MCF 10A (cell line): ENCODE measurements around the gene OSM. TPM values are rescaled to one million over a fixed set of nuclear protein-coding genes. Genes with fewer than 3 reads are reported as not detected.

Experiments used
- BruUV-seq: library from RNA; stranded (reverse); fragments of 400-500 nt; replicated peaks from 2 replicates; lab custom pipeline; 2021; lab: Mats Ljungman, UMichigan
- CTCF ChIA-PET: fragments of 300-600 bp; sonication (Branson Sonifier 250); formaldehyde crosslinking; extraction: SDS; loops from one replicate; lab custom pipeline; 2021; ENCODE audit warnings: antibody characterized with exemption, inconsistent platforms; lab: Yijun Ruan, JAX
- POLR2A ChIA-PET: fragments of 300-600, 350-650 bp; sonication (Branson Sonifier 250); formaldehyde crosslinking; extraction: SDS; loops from one replicate; lab custom pipeline; 2020; ENCODE audit warnings: antibody characterized with exemption, inconsistent platforms; lab: Yijun Ruan, JAX
- DNase-seq: peaks from one replicate; pipeline ENCODE4 v3.0.0-alpha.2; 2018; ENCODE audit not compliant: unreplicated experiment
- H3K27ac Mint-ChIP-seq: one replicate; pipeline ENCODE4 v1.8.0; 2022; ENCODE audit warnings: mild to moderate bottlenecking, low read depth, mixed read lengths; ENCODE audit not compliant: unreplicated experiment
- H3K27me3 Mint-ChIP-seq: one replicate; pipeline ENCODE4 v1.8.0; 2022; ENCODE audit warnings: mixed read lengths; ENCODE audit not compliant: insufficient read depth, unreplicated experiment
- H3K36me3 Mint-ChIP-seq: one replicate; pipeline ENCODE4 v1.8.0; 2022; ENCODE audit warnings: mild to moderate bottlenecking, moderate library complexity, mixed read lengths; ENCODE audit not compliant: insufficient read depth, unreplicated experiment
- H3K4me1 Mint-ChIP-seq: one replicate; pipeline ENCODE4 v1.8.0; 2022; ENCODE audit warnings: mixed read lengths; ENCODE audit not compliant: insufficient read depth, unreplicated experiment
- H3K4me3 Mint-ChIP-seq: one replicate; pipeline ENCODE4 v1.8.0; 2022; ENCODE audit warnings: mild to moderate bottlenecking, moderate library complexity, mixed read lengths; ENCODE audit not compliant: unreplicated experiment
- H3K9me3 Mint-ChIP-seq: one replicate; pipeline ENCODE4 v1.8.0; 2022; ENCODE audit warnings: mixed read lengths; ENCODE audit not compliant: unreplicated experiment
- CTCF ChIP-seq: fragments of 200-600 bp; IDR thresholded peaks from one replicate; pipeline ENCODE4 v1.8.0; 2022; ENCODE audit warnings: antibody characterized with exemption, mild to moderate bottlenecking; ENCODE audit not compliant: unreplicated experiment
- intact Hi-C: fragments of 100-400 bp; cut with micrococcal nuclease; formaldehyde crosslinking; loops from 2 replicates; pipeline ENCODE4 v1.14.1; 2022
- total RNA-seq: library from RNA; stranded (reverse); gene quantifications from 2 replicates; pipeline ENCODE4 v1.2.3, GENCODE V29; 2022

OSM gene
- total RNA-seq, 1 experiment from 2014 or later, result not detected

- intact Hi-C loops, result no loop called here
- no peaks in the 10 kb centered on the region for H3K9me3 Mint-ChIP-seq
- no peak for TF ChIP-seq CTCF
- DNase-seq, result no peak
- H3K4me3 Mint-ChIP-seq, result no peak overlapping the region
- CTCF ChIA-PET, result interaction anchor here (1.0 to 1.6 kb wide), 2 partner anchors 12 to 15 kb away, joined by 3 to 4 read pairs; no protein-coding TSS in a partner anchor
- H3K4me1 Mint-ChIP-seq, result peaks cover 31% of the 10 kb centered on the region
- BruUV-seq, result no TSS peak
- POLR2A ChIA-PET, result interaction anchor here (1.3 to 2.1 kb wide), 2 partner anchors 9 to 24 kb away, joined by 3 to 7 read pairs; partner anchors contain the start of gene CASTOR1
- H3K36me3 Mint-ChIP-seq, result peaks cover 21% of the 10 kb centered on the region
- no peak overlapping the region for H3K27ac Mint-ChIP-seq
- H3K27me3 Mint-ChIP-seq, result no peaks in the 10 kb centered on the region
These were observed 32.7 kb upstream of the OSM start for GRCh38 chr22:30299322-30299721.

- no peak for DNase-seq
- intact Hi-C loops, result no loop called here
- TF ChIP-seq CTCF, result no peak
- Mint-ChIP-seq H3K9me3 (no peaks in the 10 kb centered on the region), H3K36me3 (peaks cover 21% of the 10 kb centered on the region), H3K4me3 (no peak overlapping the region), H3K27me3 (no peaks in the 10 kb centered on the region), H3K4me1 (peaks cover 20% of the 10 kb centered on the region), H3K27ac (peak overlapping the region; percentile 59)
- BruUV-seq, result no TSS peak
- ChIA-PET POLR2A (interaction anchor here (1.3 to 2.1 kb wide), 2 partner anchors 8 to 25 kb away, joined by 3 to 7 read pairs; partner anchors contain the start of gene CASTOR1), CTCF (interaction anchor here (0.6 to 1.6 kb wide), 3 partner anchors 11 to 812 kb away, joined by 3 to 4 read pairs (median 3); no protein-coding TSS in a partner anchor)
These were observed 31.5 kb upstream of the OSM start for GRCh38 chr22:30297991-30298701.

GRCh38 chr22:30297276-30297990, 30.8 kb upstream of the OSM start:
- CTCF ChIA-PET, result interaction anchor here (1.0 to 1.1 kb wide), 2 partner anchors 11 to 100 kb away, joined by 3 to 4 read pairs; no protein-coding TSS in a partner anchor
- BruUV-seq, result no TSS peak
- intact Hi-C loops, result no loop called here
- POLR2A ChIA-PET, result interaction anchor here (0.7 to 2.1 kb wide), 2 partner anchors 8 to 555 kb away, joined by 3 to 7 read pairs; partner anchors contain the start of gene CASTOR1
- no peak for TF ChIP-seq CTCF
- no peak overlapping the region for H3K27ac Mint-ChIP-seq
- no peak for DNase-seq
- H3K36me3 Mint-ChIP-seq, result peaks cover 21% of the 10 kb centered on the region
- H3K4me3 Mint-ChIP-seq, result no peak overlapping the region
- H3K27me3 Mint-ChIP-seq, result no peaks in the 10 kb centered on the region
- H3K9me3 Mint-ChIP-seq, result no peaks in the 10 kb centered on the region
- peaks cover 13% of the 10 kb centered on the region for H3K4me1 Mint-ChIP-seq

DNA sequence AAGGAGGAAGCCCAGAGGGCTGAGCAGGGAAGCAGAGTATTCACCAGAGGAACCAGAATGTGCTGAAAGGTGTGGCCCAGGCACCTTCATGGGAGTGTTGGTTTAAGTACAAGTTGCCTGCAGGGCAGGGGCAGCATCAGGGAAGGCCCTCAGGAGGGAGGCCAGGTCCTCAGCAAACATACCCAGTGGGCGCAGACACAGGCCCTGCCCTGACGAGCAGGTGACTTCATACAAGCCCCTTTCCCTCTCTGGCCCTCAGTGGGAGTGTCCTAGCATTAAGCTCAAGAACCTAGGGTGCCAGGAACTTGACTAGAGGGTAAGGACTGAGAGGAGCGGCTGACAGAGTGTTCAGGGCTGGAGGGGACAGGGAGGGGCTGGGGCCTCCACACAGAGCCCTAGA, 30.2 kb upstream of the OSM start:
- ChIA-PET CTCF (interaction anchor here (1.0 to 1.1 kb wide), 2 partner anchors 11 to 101 kb away, joined by 3 to 4 read pairs; no protein-coding TSS in a partner anchor), POLR2A (no interaction called here)
- Mint-ChIP-seq H3K4me3 (no peak overlapping the region), H3K36me3 (peaks cover 21% of the 10 kb centered on the region), H3K27me3 (no peaks in the 10 kb centered on the region), H3K27ac (no peak overlapping the region), H3K9me3 (no peaks in the 10 kb centered on the region), H3K4me1 (peaks cover 7% of the 10 kb centered on the region)
- intact Hi-C loops, result no loop called here
- no TSS peak for BruUV-seq
- no peak for DNase-seq
- TF ChIP-seq CTCF, result no peak
